NCI-H510A (cell line): Measurements from ENCODE around the gene ACER3.
"Not testable (repeated sequence)": the region's sequence is repeated elsewhere in the genome, so short reads cannot be mapped to it uniquely, and the experiment has no call there.

Experiments used
- DNase-seq: peaks from one replicate; lab custom pipeline; 2025; lab: John Stamatoyannopoulos, UW

The ACER3 gene

DNA sequence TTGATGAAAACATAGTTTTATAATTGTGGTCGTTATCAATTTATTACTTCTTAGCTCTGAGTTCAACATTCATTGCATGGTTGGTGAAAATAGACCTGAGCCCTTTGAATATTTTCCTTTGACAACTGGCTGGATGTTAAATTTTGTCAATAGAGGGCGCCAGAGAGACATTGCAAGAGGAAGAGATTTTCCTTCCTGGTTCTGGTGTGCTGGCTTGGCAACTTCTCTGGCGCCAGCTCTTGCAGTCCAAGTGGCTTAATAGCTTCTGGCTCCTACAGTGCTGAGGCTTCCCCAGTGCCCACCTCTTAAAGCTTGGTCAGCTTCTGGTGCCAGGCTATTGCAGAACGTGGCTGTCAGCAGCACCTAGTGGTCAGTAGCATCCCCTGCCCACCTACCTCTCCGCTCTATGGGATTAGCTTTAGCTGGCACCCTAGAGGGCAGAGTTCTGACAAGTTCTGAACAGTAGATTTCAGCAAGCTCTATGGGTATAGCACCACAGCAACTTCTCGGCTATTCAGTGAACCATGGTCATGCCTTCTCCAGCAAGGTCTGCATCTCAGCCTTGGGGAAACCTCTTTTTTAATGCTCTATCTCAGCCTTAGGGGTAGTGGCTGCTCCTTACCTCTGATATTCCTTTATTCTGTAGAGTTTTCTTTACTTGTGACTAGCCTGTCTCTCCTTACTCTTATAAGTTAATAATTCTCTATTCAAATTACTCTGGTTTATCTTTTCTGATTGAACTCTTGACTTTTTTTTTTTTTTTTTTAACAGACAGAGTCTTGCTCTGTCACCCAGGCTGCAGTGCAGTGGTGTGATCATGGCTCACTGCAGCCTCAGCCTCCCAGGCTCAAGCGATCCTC lies 59.4 kb downstream of the ACER3 start:
- peak; percentile 68 for DNase-seq

DNA sequence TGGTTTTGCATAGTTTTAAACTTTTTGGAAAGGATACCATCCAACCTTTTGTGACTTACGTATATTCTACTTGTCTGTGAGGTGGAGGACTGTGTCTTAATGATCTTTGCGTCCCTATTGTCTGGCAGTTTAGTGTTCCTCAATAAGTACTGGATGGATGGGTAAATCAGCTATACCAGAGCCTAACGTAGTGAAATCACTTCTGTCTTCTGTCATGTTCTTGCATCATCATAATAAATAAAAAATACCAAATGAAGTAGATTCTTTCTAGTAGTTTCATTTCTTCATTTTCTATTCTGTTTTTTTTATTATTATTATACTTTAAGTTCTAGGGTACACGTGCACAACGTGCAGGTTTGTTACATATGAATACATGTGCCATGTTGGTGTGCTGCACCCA lies 66.4 kb downstream of the ACER3 start:
- DNase-seq = no peak

DNA sequence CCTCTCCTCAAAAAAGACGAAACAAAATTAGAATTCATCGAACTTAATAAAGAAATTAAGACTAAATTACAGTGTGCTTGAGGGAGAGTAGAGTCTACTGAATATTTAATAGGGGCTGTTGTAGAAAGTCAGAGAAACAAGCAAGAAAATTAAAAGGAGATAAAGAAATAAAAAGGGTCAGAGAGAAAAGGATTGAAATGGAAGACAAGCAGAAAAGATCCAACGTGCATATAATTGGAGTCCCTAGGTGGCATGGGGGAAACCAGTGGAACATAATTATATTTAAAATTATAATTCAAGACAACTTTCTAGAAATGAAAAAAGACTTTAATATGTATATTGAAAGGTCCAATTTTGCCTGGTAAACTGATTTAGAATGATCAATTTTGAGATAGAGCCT lies 74.3 kb downstream of the ACER3 start:
- DNase-seq = no peak

DNA sequence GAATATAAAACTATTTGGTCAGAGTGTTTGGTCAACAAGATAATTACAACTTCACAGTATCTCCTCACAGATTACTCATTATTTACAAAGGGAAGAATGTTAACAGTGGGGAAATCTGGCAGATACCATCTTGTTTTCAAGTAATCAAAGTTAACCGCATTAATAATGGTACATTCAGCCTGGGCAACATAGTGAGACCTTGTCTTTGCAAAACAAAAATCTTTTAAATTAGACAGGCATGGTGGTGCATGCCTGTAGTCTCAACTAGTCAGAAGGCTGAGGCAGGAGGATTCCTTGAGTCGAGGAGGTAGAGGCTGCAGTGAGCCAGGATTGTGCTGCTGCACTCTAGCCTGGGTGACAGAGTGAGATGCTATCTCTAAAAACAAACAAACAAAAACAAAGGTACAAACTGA lies 78.5 kb downstream of the ACER3 start:
- DNase-seq = no peak

DNA sequence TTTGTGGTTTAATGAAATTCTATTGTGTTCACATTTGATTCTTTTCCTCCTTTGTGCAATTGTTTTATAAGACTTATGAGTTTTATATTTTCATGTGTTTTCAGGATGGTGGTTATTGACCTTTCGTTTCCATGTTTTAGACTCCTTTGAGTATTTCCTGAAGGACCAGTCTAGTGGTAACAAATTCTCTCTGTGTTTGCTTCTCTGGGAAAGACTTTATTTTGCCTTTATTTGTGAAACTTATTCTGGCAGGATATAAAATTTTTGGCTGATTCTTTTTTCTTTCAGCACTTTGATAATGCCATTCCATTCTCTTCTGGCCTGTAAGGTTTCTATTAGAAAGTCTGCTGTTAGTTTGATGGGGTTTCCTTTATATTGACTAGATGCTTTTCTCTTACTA lies 83.5 kb downstream of the ACER3 start:
- DNase-seq = no peak

DNA sequence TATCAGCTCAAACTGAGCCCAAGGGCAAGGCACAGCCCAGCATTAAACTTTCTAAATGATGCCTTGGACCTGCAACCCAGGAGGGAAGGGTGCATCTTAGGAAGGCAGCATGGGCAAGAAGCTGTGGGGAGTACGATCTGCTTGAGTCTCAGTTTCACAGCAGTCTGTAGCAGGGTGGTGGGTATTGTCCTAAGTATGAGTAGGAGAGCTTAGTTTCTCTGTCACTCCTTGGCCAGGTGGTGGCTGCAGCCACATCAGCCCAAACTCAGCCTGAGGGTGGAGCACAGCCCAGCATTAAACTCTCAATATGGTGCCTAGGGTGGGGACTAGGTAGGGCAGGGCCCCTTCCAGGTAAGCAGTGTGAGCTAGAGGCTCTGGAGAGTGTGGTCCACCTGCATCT lies 85.5 kb downstream of the ACER3 start:
- no peak for DNase-seq

DNA sequence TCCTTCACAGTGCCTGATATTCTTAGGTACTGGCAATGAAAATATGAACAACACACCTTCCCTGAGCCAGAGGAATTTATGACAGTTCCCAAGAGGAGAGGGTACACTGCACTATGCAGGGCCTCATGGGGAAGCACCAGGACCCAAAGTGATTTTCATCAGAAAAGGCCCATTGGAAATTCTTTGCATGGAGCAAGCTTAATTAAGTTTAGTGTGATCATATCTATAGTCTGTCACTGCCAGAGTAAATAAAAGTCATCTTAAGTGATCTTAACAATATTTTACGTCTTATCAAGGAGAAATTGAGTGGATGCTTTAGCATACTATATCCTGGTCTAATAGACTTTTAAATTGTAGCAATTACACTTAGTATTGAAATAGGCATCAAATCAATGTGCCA lies 86.5 kb downstream of the ACER3 start:
- DNase-seq = no peak

DNA sequence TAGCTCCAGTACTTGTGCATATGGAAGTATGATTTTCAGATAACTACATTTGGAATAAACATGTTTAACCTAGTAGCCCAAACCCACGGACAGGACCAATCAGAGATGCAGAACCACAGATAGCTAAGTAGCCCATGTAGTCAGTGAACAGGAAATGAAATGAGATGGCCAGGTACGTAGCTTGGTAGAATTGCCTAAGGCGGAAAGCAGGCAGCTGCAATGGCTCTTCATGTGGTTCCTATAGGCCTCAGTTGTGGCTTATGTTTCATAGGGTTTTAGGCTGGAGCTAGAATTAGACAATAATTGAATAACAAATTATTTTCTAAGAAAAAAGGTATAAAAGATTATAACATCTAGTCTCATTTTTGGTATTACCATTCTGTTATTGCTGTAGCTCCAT lies 87.1 kb downstream of the ACER3 start:
- no peak for DNase-seq

DNA sequence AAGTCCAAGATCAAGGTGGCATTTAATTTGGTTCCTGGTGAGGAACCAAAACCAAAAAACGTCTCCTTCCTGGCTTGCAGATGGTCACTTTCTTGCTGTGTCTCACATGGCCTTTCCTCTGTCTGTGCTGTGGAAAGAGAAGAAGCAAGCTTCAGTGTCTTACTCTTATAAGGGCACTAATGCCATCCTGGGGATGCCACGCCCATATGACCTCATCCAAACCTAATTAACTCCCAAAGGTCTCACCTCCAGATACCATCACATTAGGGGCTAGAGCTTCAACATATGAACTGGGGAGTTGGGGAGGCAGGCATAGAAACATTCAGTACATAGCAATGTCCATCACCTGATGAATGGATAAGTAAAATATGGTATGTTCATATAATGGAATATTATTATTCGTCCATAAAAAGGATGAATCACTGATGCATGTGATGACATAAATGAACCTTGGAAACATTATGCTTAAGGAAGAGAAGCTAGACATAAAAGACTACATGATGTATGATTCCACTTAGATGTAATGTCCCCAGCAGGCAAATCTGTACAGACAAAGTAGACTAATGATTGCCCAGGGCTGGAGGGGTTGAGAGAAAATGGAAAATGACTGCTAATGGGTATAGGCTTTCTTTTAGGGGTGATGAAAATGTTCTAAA lies 94.9 kb downstream of the ACER3 start:
- DNase-seq = no peak

DNA sequence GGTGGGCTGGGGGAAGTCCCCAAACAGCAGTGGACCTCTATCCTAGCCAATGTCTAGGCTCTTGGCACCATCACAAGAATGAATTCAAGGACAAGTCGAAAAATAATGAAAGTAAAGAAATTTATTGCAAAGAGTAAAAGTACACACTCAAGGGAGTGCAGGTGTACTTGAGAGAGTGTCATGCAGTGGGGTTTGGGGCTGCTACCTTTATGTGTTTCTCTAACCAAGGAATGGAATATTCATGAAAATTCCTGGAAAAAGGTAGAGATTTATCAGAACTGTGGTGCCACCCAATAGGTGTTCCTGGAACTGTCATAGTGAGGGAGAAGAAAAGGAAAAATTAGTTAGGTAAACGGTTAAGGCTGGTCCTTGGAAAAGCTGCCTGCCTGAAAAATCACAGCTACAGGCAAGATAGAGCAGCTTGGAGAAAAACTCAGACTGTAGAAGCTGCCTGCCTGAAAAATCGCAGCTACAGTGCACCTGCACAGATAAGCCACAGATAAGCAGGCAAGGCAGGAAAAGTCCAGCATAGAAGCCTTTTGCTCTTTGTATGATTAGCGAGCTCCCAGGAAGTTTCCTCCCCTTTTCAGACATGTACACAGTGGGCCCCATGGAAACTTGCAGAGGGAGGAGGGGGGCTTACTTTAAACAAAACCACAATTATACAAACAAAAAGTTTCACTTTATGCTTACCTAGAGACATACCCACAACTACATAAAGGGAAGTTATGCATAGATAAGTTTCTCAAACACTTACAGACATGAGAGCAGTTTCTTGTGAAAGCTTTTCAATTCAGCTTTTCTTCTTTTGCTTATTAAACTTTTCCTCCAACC lies 102.1 kb downstream of the ACER3 start:
- no peak for DNase-seq

DNA sequence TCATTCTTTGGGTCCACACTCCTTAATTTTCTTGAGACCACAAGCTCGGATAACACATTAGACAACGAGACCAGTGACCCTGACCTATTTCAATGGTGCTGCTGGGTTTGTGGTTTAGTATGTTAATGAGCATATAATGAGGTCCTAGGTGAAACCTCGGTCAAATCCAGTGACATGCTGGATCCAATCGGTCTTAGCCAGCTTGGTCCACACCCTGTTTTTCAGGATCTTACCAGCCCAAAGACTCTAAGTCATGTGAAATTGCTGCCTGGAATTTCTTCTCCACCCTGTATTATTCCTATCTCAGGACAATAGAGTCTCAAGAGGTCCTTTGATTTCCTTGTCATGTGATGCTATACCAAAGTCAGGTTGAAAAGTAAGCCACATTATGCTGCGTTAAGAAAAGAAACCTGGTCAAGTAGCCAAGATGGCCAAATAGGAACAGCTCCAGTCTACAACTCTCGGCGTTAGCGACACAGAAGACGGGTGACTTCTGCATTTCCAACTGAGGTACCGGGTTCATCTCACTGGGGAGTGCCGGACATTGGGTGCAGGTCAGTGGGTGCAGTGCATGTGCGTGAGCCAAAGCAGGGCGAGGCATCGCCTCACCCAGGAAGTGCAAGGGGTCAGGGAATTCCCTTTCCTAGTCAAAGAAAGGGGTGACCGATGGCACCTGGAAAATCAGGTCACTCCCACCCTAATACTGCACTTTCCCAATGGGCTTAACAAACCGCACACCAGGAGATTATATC lies 102.9 kb downstream of the ACER3 start:
- DNase-seq = not testable (repeated sequence)

DNA sequence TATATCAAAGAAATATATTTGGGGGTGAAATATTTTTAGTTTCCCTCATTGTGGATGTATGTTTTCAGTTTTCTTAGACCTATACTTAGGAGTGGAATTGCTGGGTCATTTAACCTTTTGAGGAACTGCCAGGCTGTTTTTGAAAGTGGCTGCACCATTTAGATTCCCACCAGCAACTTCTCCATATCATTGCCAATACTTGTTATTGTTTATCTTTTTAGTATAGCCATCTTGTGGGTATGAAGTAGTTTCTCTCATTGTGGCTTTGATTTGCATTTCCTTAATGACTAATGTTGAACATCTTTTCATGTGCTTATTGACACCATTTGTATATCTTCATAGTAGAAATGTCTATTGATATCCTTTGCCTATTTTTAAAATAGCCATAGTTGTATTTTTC lies 111.3 kb downstream of the ACER3 start:
- no peak for DNase-seq

DNA sequence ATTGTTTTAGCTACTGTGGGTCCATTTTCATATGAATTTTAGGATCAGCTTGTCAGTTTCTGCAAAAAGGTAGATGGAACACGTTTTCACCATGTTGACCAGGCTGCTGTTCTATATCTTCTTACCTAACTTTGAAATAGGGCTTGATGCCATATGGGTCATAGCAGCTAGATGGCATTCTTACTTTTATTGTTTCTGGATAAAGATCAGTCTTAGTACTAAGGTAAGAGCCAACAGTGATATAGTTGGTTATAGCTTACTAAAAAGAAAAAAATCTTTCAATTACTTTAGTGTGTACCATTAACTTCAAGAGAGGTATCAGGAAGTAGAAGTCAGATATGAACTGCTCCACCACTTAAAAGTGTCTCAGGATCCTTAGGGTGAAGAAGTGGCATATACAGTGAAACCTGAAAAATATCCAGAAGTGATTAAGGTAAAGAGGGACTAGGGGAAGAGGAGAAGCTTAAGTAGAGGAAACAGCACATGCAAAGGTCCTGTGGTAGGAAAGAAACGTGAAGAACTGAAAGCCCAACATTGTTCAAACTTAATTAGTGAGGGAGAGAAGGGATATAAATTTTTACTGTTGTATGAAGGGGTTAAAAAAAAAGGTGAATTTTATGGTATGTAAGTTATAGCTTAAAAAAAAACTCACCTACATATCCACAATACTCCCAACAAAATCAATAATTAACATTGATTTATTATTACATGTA lies 113.6 kb downstream of the ACER3 start:
- DNase-seq = no peak

DNA sequence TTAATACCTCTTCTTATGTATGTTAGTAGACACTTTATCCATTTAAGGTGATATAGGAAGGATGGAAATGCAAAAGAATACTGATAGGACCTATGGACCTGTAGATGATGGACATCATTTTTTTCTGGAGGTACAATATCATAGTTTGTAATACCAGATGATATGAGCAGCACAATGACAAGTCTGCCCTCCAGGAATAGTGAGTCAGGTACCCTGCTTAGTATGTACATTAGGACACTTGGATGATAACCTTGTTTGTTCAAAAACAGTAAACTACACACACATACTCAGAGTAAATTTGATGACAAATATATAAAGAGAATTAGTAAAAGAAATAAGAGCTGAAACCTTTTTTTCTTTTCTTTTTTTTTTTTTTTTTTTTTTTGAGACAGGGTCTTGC lies 114.8 kb downstream of the ACER3 start:
- DNase-seq = no peak

DNA sequence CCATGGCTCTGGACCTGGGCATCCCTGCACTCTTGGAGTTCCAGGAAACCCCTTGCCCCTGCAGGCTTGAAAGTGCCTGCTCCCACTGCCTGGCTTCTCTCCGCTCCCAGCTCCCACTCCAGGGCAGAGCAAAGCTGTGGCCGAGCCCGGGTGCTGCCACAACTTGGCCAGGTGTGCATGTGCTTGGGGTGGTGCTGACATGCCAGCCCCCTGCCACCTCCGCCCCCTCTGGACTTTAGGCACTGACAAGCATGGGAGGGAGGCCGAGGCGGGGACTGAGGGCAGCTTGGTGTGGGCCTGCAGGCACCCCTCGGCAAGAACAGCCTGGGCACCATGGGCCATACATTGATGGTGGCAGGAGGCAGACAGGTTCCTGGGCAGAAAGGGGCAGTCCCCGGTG lies 117.1 kb downstream of the ACER3 start:
- DNase-seq = no peak

DNA sequence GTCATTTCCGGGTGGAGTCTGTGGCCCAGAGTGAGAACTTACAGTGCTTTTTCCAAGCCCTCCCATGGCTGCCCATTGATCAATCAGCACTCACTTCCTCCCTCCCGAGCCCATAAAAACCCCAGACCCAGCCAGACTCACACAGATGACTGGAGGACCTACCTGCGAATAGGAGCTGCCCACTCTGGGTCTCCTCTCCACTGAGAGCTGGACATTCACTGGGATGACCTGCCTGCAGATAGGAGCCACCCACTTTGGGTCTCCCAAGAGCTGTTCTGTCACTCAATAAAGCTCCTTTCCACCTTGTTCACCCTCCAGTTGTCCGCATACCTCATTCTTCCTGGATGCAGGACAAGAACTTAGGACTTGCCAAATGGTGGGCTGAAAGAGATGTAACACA lies 117.5 kb downstream of the ACER3 start:
- DNase-seq = no peak

DNA sequence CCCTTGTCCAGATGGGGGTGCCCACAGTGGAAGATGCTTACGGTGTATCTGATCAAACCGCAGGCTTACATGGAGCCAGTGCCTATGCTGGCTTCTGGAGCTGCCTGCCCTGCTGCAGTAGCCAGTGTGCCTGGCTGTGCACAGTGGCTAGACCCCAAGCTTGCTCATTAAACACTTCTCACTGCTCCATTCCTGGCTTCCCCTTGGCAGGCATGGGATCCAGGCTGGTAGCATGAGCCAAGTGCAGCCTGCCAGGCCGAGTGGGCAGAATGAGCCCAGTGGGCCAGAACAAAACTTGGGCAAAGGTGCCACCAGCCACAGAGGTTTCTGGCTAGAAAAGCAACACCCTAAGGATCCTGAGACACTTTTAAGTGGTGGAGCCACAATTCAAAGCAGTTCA lies 118.1 kb downstream of the ACER3 start:
- no peak for DNase-seq

DNA sequence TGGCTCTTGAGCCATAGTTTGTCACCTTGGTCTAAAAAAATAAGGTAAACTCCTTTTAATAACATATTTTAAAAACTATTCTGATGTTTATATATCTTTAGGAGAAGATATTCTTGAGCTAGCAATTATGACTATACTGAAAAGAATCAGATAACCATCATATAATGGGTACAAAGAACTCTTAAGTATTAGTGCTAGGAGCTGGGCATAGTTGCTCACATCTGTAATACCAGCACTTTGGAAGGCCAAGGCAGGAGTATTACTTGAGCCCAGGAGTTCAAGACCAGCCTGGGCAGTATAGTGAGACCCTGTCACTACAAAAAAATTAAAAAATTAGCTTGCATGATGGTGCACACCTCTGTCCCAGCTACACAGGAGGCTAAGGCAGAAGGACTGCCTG lies 119.5 kb downstream of the ACER3 start:
- no peak for DNase-seq

DNA sequence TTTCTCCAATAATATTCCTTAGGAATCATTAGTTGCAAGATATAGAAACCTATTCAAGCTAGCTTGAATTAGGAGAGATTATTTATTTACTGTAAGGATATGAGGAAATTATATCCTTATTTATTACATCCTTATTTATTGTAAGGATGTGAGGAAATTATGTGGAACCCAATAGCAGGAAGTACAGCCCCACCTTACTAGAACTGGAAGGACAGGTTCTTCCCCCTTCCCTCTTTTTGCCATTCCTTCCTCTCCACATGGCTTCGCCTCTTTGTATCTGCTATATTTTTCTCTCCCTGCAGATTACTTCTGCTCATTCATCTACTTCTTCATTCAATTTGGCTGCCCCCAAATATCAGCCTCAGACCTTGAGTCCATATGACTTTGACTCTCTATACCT lies 124.0 kb downstream of the ACER3 start:
- DNase-seq = peak; percentile 9

DNA sequence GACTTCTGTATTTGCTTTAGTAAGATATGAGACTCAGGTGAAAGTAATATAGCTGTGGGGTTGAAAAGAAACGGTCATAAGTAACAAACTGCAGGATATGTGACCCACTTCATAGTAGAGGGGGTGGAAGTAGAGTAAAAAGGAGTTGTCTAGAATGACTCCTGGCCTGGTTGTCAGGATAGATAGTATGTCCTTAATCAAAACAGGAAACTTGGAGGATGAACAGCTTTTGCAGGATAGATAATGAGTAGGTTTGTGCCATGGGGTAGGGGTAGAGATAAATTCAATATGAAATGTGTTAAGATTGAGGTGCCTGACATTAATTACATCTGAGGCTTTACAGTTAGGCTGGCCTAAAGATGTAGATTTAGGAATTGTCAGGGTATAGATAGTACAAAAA lies 126.5 kb downstream of the ACER3 start:
- no peak for DNase-seq

DNA sequence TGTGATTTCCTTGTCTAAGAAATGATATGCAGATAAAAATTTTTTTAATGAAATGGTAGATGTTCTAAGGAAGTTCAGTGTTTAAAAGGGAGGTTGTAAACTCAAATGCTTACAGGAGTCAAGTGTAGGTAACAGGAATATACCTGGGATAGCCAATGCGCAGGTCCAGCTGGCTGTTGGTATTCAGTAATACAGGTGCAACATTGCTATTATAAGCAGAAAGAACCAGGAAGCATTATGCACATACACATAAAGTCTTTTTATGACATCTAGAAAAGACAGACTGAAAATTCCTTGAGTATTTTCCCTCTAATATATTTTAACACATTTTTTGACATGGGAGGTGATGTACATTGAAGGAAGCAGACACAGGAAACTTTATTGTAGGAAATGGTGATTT lies 129.9 kb downstream of the ACER3 start:
- no peak for DNase-seq
